A673 (cell line): ENCODE results near the gene XDH.

Experiments
- EZH2 ChIP-seq: fragments of 200-600 bp; sonication (generic); IDR thresholded peaks from 2 replicates; pipeline ENCODE4 v1.6.1; 2017; ENCODE audit warnings: borderline replicate concordance, low read depth, mild to moderate bottlenecking, mixed read lengths, antibody characterized with exemption, low read length; ENCODE audit not compliant: poor library complexity, severe bottlenecking
- TF ChIP-seq, protein P1 (sequence below): fragments of 300-800, 200-600 bp; sonication (generic); conservative IDR thresholded peaks from 2 replicates; pipeline ENCODE4 v1.5.1; 2017; ENCODE audit warnings: low read depth, mild to moderate bottlenecking, antibody characterized with exemption, low read length, moderate library complexity, mixed read lengths

- no peak for TF ChIP-seq EZH2
- TF ChIP-seq, protein P1, sequence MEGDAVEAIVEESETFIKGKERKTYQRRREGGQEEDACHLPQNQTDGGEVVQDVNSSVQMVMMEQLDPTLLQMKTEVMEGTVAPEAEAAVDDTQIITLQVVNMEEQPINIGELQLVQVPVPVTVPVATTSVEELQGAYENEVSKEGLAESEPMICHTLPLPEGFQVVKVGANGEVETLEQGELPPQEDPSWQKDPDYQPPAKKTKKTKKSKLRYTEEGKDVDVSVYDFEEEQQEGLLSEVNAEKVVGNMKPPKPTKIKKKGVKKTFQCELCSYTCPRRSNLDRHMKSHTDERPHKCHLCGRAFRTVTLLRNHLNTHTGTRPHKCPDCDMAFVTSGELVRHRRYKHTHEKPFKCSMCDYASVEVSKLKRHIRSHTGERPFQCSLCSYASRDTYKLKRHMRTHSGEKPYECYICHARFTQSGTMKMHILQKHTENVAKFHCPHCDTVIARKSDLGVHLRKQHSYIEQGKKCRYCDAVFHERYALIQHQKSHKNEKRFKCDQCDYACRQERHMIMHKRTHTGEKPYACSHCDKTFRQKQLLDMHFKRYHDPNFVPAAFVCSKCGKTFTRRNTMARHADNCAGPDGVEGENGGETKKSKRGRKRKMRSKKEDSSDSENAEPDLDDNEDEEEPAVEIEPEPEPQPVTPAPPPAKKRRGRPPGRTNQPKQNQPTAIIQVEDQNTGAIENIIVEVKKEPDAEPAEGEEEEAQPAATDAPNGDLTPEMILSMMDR = no peak
Observed at GRCh38 chr2:31386172-31386571, 28.4 kb downstream of the XDH start.
